Heart right ventricle (tissue), 16 donors: Measurements from ENCODE around the gene OLR1. TPM values are rescaled to one million over a fixed set of nuclear protein-coding genes. Genes with fewer than 3 reads are reported as not detected.

Experiments
- ATAC-seq, 8 donors: fragments of 200-7000 bp; cut with Tn5 transposase; one replicate each; pipeline ENCODE4 v1.9.1; 2020; ENCODE audit warnings: mild to moderate bottlenecking in 8 of 8, moderate library complexity in 8 of 8, moderate number of reproducible peaks in 1 of 8
- DNase-seq, 2 donors: peaks; one replicate each; pipeline ENCODE4 v3.0.0-alpha.2; 2020
- H3K27ac ChIP-seq, 10 donors: fragments of 200-600 bp; sonication (generic) in 2 of 10; one replicate each; pipeline versions ENCODE4 v1.5.0 to v1.8.0; 2020 to 2022; ENCODE audit warnings: mild to moderate bottlenecking in 3 of 10
- H3K27me3 ChIP-seq, 7 donors: fragments of 200-600 bp; one replicate each; pipeline ENCODE4 v1.8.0; 2021 to 2022; ENCODE audit warnings: mild to moderate bottlenecking in 2 of 7
- H3K36me3 ChIP-seq, 9 donors: fragments of 200-600 bp; sonication (generic) in 1 of 9; one replicate each; pipeline versions ENCODE4 v1.5.0 to v1.8.0; 2020 to 2022; ENCODE audit warnings: mild to moderate bottlenecking in 2 of 9
- H3K4me1 ChIP-seq, 9 donors: fragments of 200-600 bp; sonication (generic) in 1 of 9; one replicate each; pipeline versions ENCODE4 v1.5.0 to v1.8.0; 2020 to 2022; ENCODE audit warnings: mild to moderate bottlenecking in 4 of 9
- H3K4me3 ChIP-seq, 10 donors: fragments of 200-600 bp; sonication (generic) in 2 of 10; one replicate each; pipeline versions ENCODE4 v1.5.0 to v1.8.0; 2020 to 2022; ENCODE audit warnings: mild to moderate bottlenecking in 7 of 10, moderate library complexity in 2 of 10
- H3K9me3 ChIP-seq, 11 donors: fragments of 200-600 bp in 10 of 11; sonication (generic) in 2 of 11; one replicate each; pipeline versions ENCODE4 v1.5.0 to v1.8.0; 2013 to 2022; ENCODE audit warnings: mild to moderate bottlenecking in 2 of 11, control low read depth in 1 of 11, moderate library complexity in 1 of 11
- WGBS, 2 donors: extraction: QIAGEN DNeasy Blood & Tissue Kit; methylation state at CpG; one replicate each; pipeline ENCODE4 v1.1.7; 2013; ENCODE audit warnings: inconsistent platforms in 1 of 2; 5-methylcytosine and 5-hydroxymethylcytosine counted together
- intact Hi-C, 10 donors: fragments of 100-400 bp; cut with DNase I; formaldehyde crosslinking; loops; one replicate each; pipeline versions ENCODE4 v1.11.1 to v1.14.2; 2022
- polyA plus RNA-seq, 2 donors: library from polyadenylated mRNA; stranded (reverse); fragments of 200-250 nt; gene quantifications; one replicate each; pipeline ENCODE4 v1.2.3, GENCODE V29; 2013
- total RNA-seq, 10 donors: library from RNA; stranded (reverse); fragmentation: NEBNext Ultra II Directional in 3 of 10; extraction: Animal tissue kit (Norgen Biotek cat#: 25700) in 3 of 10; gene quantifications; one replicate each; pipeline versions ENCODE4 v1.2.1 to v1.2.4, GENCODE V29; 2021 to 2023
- TF ChIP-seq, protein P1 (sequence below), 9 donors: fragments of 200-600 bp; sonication (generic) in 2 of 9; IDR thresholded peaks; one replicate each; pipeline versions ENCODE4 v1.5.0 to v1.8.0; 2021 to 2022; ENCODE audit warnings: antibody characterized with exemption in 9 of 9, mild to moderate bottlenecking in 5 of 9, moderate library complexity in 1 of 9
- donor health status: Arrhythmogenic right ventricular cardiomyopathy.
- donor health status: ischemic (EF 13 %, LVEDD 7.1; RV severe dilation, severe dysfunction).
- donor health status: healthy with polysubstance abuse.
- donor health status: DM: no; HTN: yes; CAD: no.
- donor health status: DM: no; HTN: no; CAD: no.
- donor health status: ischemic (EF 25% LVEDD 6.9; RV normal size, moderate dysfunction).
- donor health status: ischemic (EF 25% LVEDD 5.7; RV mildly dilated, moderate dysfunction).
- donor health status: healthy.
- donor health status: DM: yes; HTN: yes; CAD: no.
- donor health status: Ischemic cardiomyopathy.
- donor health status: ischemic (EF 35%, LVEDD 5.7; RV mildly dilated, moderate dysfunction).
- donor health status: nonischemic (EF 11% LVEDD 7.7; RV severe dilation, severe dysfunction).
- donor health status: DM: yes; HTN: yes; CAD: no.
- donor health status: PGD.
- donor health status: ischemic (EF 29% LVEDD 5.4; RV normal size, mild dysfunction).
- donor health status: nonischemic (EF 23%, LVEDD 6.1; RV moderate dilation, normal function).

The OLR1 gene
- total and polyA plus RNA-seq, 12 donors: 0.07 to 2.2 (median 0.49) TPM; not detected in 2

DNA sequence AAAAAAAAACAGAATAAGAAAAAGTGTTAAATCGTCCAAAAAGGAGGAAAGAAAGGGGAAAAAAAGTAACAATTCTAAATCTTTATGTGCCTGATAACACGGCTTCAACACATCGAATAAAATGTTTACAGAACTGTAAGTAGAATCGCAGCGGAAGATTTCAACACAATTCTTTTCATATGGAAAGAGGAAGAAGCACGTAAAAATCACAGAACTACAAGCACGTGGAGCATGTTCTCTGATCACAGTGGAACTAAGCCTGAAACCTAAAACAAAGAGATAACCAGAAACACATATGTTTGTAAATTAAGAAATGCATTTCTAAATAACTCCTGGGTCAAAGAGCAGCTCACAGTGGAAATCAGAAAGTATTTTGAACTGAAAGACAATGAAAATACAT is 50.7 kb downstream of the OLR1 start:
- 79 to 83% methylated on average over 7 of the region's 7 CpGs for WGBS, 2 donors
- H3K4me3 ChIP-seq: no peak overlapping the region
- H3K36me3 ChIP-seq: peaks cover 0 to 20% (median 0%) of the 10 kb centered on the region in 9 donors
- peak in 1 of 8 donors; percentile 53 for ATAC-seq
- peaks cover 0 to 8% (median 0%) of the 10 kb centered on the region in 9 donors for H3K4me1 ChIP-seq
- intact Hi-C loops: no loop called here
- no peaks in the 10 kb centered on the region for H3K9me3 ChIP-seq
- peak overlapping the region in 3 of 10 donors; percentile 14 to 72 (median 34) for H3K27ac ChIP-seq
- TF ChIP-seq, protein P1, sequence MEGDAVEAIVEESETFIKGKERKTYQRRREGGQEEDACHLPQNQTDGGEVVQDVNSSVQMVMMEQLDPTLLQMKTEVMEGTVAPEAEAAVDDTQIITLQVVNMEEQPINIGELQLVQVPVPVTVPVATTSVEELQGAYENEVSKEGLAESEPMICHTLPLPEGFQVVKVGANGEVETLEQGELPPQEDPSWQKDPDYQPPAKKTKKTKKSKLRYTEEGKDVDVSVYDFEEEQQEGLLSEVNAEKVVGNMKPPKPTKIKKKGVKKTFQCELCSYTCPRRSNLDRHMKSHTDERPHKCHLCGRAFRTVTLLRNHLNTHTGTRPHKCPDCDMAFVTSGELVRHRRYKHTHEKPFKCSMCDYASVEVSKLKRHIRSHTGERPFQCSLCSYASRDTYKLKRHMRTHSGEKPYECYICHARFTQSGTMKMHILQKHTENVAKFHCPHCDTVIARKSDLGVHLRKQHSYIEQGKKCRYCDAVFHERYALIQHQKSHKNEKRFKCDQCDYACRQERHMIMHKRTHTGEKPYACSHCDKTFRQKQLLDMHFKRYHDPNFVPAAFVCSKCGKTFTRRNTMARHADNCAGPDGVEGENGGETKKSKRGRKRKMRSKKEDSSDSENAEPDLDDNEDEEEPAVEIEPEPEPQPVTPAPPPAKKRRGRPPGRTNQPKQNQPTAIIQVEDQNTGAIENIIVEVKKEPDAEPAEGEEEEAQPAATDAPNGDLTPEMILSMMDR (IDR thresholded peaks at IDR 0.05): no peak
- no peaks in the 10 kb centered on the region for H3K27me3 ChIP-seq
- no peak for DNase-seq

DNA sequence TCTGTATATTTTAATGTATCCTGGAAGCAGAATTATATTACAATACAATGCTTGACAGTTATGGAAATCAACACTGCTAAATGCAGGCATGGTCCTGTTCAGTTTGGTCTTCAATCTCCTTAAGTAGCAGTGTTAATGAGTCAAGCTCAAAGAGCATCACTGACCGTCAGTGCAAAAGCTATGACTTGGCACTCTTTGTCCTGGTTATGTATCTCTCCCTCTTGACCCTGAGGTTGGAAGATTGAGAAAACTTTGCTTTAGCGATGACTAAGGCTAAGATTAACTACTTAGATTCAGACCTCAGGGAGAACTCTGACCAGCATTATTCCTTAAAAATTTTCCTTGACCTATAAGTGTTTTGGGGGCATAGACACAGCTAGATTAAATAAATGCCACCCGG is 52.9 kb downstream of the OLR1 start:
- ATAC-seq: no peak
- intact Hi-C loops: loop anchor here in 1 of 10 donors (2.0 kb wide), 1 partner anchor 20 kb away; no protein-coding TSS in a partner anchor
- Histone ChIP-seq H3K4me3 (no peak overlapping the region), H3K27ac (peak overlapping the region in 1 of 10 donors; percentile 72), H3K36me3 (peaks cover 0 to 20% (median 0%) of the 10 kb centered on the region in 9 donors), H3K9me3 (no peaks in the 10 kb centered on the region), H3K27me3 (no peaks in the 10 kb centered on the region), H3K4me1 (peaks cover 0 to 7% (median 0%) of the 10 kb centered on the region in 9 donors)
- DNase-seq: no peak
- 76 to 85% methylated on average over 3 of the region's 3 CpGs for WGBS, 2 donors
- TF ChIP-seq, protein P1 (IDR thresholded peaks at IDR 0.05): no peak

DNA sequence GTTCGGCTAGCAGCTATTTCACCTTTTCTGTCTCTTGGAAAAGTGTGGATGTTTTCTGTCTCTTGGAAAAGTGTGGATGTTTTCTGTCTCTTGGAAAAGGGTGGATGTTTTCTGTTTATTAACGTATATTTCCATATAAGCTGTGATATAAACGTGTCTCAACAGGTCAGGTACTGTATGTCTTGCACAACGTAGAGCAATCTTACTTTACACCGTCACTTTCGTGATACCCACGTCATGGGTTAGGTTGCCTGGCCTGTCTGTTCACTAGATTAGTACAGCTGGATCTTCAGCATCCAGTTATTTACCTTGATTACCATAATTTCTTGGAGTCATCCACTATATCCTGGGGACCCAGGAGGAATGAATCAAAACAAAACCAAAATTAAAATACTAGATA is 56.0 kb downstream of the OLR1 start:
- intact Hi-C loops: no loop called here
- H3K27ac ChIP-seq: no peak overlapping the region
- TF ChIP-seq, protein P1 (IDR thresholded peaks at IDR 0.05): no peak
- peaks cover 0 to 20% (median 0%) of the 10 kb centered on the region in 9 donors for H3K36me3 ChIP-seq
- no peak overlapping the region for H3K4me3 ChIP-seq
- H3K27me3 ChIP-seq: no peaks in the 10 kb centered on the region
- WGBS, 2 donors: 89 to 90% methylated on average over 7 of the region's 7 CpGs
- H3K4me1 ChIP-seq: peaks cover 0 to 7% (median 0%) of the 10 kb centered on the region in 9 donors
- H3K9me3 ChIP-seq: peaks cover 0 to 7% (median 0%) of the 10 kb centered on the region in 11 donors
- DNase-seq (no peak), ATAC-seq (no peak)

DNA sequence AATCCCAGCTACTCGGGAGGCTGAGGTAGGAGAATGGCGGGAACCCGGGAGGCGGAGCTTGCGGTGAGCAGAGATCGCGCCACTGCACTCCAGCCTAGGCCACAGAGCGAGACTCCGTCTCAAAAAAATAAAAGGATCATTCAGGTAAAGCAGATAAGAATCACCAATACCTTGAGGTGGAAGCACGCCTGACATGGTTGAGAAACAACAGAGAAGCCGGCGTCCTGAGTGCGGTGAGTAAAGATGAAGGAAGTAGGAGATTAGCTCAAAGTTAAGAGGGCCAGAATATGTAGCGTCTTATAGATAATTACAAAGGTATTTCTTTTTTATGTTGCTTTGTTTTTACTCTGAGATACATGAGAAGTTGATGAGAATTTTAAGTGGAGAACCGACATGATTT is 56.6 kb downstream of the OLR1 start:
- H3K4me3 ChIP-seq: no peak overlapping the region
- 88 to 93% methylated on average over 15 of the region's 15 CpGs for WGBS, 2 donors
- no peak overlapping the region for H3K27ac ChIP-seq
- ATAC-seq: no peak
- no peaks in the 10 kb centered on the region for H3K27me3 ChIP-seq
- intact Hi-C loops: no loop called here
- peaks cover 0 to 20% (median 0%) of the 10 kb centered on the region in 9 donors for H3K36me3 ChIP-seq
- H3K9me3 ChIP-seq: peaks cover 0 to 7% (median 0%) of the 10 kb centered on the region in 11 donors
- TF ChIP-seq, protein P1 (IDR thresholded peaks at IDR 0.05): no peak
- peaks cover 0 to 5% (median 0%) of the 10 kb centered on the region in 9 donors for H3K4me1 ChIP-seq
- DNase-seq: no peak
